Panc1 (cell line): ENCODE results near the gene CCM2L. TPM values are rescaled to one million over a fixed set of nuclear protein-coding genes. Genes with fewer than 3 reads are reported as not detected.

Experiments
- ATAC-seq: fragments of 200-7000 bp; cut with Tn5 transposase; 2 replicates; pipeline ENCODE4 v1.9.1; 2020; ENCODE audit warnings: mild to moderate bottlenecking, moderate library complexity
- BruUV-seq: library from RNA; stranded (reverse); fragments of 400-500 nt; replicated peaks from 2 replicates; lab custom pipeline; 2021; lab: Mats Ljungman, UMichigan
- CTCF ChIA-PET: fragments of 300-600 bp; sonication (Branson Sonifier 250); formaldehyde crosslinking; loops from one replicate; lab custom pipeline; 2022; ENCODE audit warnings: antibody characterized with exemption; lab: Charles Lee
- POLR2A ChIA-PET: fragments of 300-600 bp; sonication (Branson Sonifier 250); formaldehyde crosslinking; loops from one replicate; lab custom pipeline; 2022; ENCODE audit warnings: antibody characterized with exemption; lab: Charles Lee
- DNase-seq: peaks from one replicate; pipeline ENCODE4 v3.0.0-alpha.2; 2010; ENCODE audit warnings: low read depth, low spot score
- H3K27ac ChIP-seq: 2 replicates; pipeline ENCODE4 v1.5.1; 2011; ENCODE audit warnings: mild to moderate bottlenecking, low read length, inconsistent platforms
- H3K27me3 ChIP-seq: fragments of 200-500 bp; sonication (Bioruptor generic); 2 replicates; pipeline ENCODE4 v1.6.0; 2014; ENCODE audit warnings: low read length, inconsistent platforms; ENCODE audit not compliant: control insufficient read depth, insufficient read depth
- H3K36me3 ChIP-seq: fragments of 200-500 bp; sonication (Bioruptor generic); 2 replicates; pipeline ENCODE4 v1.5.1; 2014; ENCODE audit warnings: inconsistent platforms, mild to moderate bottlenecking, low read length, moderate library complexity; ENCODE audit not compliant: control insufficient read depth, insufficient read depth
- H3K4me1 ChIP-seq: 2 replicates; pipeline ENCODE4 v1.5.1; 2011; ENCODE audit warnings: inconsistent platforms, mild to moderate bottlenecking, low read length, moderate library complexity; ENCODE audit not compliant: control insufficient read depth, insufficient read depth
- H3K4me3 ChIP-seq, 2 experiments: 2 replicates each; pipeline ENCODE4 v1.5.1; 2011 to 2012; ENCODE audit warnings: low read depth in 2 of 2, low read length in 2 of 2, mild to moderate bottlenecking in 2 of 2, inconsistent platforms in 1 of 2, moderate library complexity in 1 of 2
- H3K9me3 ChIP-seq: fragments of 200-500 bp; sonication (Bioruptor generic); 2 replicates; pipeline ENCODE4 v1.5.1; 2014; ENCODE audit warnings: low read depth, mild to moderate bottlenecking, inconsistent platforms, low read length, moderate library complexity; ENCODE audit not compliant: control insufficient read depth, insufficient read depth
- CTCF ChIP-seq: fragments of 450-650 bp; IDR thresholded peaks from 2 replicates; pipeline ENCODE4 v1.5.1; 2017; ENCODE audit warnings: mild to moderate bottlenecking
- POLR2AphosphoS5 ChIP-seq: IDR thresholded peaks from 2 replicates; pipeline ENCODE4 v1.6.1; 2012; ENCODE audit warnings: mild to moderate bottlenecking, low read depth, low read length, moderate library complexity
- SIN3A ChIP-seq: IDR thresholded peaks from 2 replicates; pipeline ENCODE4 v1.6.1; 2012; ENCODE audit warnings: low read depth, mild to moderate bottlenecking, low read length, moderate library complexity, borderline replicate concordance; ENCODE audit not compliant: insufficient read depth
- TCF7L2 ChIP-seq: IDR thresholded peaks from 2 replicates; pipeline ENCODE4 v1.6.1; 2011; ENCODE audit warnings: mild to moderate bottlenecking, low read depth, low read length, inconsistent platforms
- in situ Hi-C: cut with HindIII; loops from 2 replicates; pipeline ENCODE4 v1.10.0; 2016; ENCODE audit warnings: low sequenced_read_pairs, low pct_unique_long_range_greater_than_20kb
- intact Hi-C: fragments of 100-400 bp; cut with micrococcal nuclease; formaldehyde crosslinking; loops from one replicate; pipeline ENCODE4 v1.10.0; 2022; ENCODE audit not compliant: unreplicated experiment
- total RNA-seq: library from RNA; stranded (reverse); gene quantifications from one replicate; pipeline ENCODE4 v1.2.1, GENCODE V29; 2021; ENCODE audit not compliant: unreplicated experiment
- TF ChIP-seq, protein P1 (sequence below), 2 experiments: IDR thresholded peaks; 2 replicates each; pipeline ENCODE4 v1.6.1; 2011 to 2012; ENCODE audit warnings: low read depth in 2 of 2, control low read depth in 1 of 2, low read length in 1 of 2, mild to moderate bottlenecking in 1 of 2, moderate library complexity in 1 of 2; ENCODE audit not compliant: insufficient read depth in 1 of 2

The CCM2L gene
- total RNA-seq, 1 experiment from 2014 or later, result 45.4 TPM

GRCh38 chr20:32078322-32078721 is 68.1 kb downstream of the CCM2L start:
- Histone ChIP-seq H3K9me3 (no peaks in the 10 kb centered on the region), H3K36me3 (no peaks in the 10 kb centered on the region), H3K4me3 (no peak overlapping the region), H3K4me1 (no peaks in the 10 kb centered on the region), H3K27me3 (peaks cover 8% of the 10 kb centered on the region), H3K27ac (no peak overlapping the region)
- ATAC-seq (no peak), DNase-seq (no peak)
- ChIA-PET CTCF (interaction anchor here (0.7 to 1.1 kb wide), 3 partner anchors 31 to 167 kb away, joined by 3 to 4 read pairs (median 4); partner anchors contain the start of gene TM9SF4), POLR2A (interaction anchor here (1.2 kb wide), 1 partner anchor 49 kb away, joined by 12 read pairs; no protein-coding TSS in a partner anchor)
- in situ Hi-C loops (no loop called here), intact Hi-C loops (no loop called here)
- no peak for TF ChIP-seq SIN3A
- no peak for TF ChIP-seq POLR2AphosphoS5
- no peak for TF ChIP-seq CTCF
- TF ChIP-seq TCF7L2, result no peak
- TF ChIP-seq, protein P1, sequence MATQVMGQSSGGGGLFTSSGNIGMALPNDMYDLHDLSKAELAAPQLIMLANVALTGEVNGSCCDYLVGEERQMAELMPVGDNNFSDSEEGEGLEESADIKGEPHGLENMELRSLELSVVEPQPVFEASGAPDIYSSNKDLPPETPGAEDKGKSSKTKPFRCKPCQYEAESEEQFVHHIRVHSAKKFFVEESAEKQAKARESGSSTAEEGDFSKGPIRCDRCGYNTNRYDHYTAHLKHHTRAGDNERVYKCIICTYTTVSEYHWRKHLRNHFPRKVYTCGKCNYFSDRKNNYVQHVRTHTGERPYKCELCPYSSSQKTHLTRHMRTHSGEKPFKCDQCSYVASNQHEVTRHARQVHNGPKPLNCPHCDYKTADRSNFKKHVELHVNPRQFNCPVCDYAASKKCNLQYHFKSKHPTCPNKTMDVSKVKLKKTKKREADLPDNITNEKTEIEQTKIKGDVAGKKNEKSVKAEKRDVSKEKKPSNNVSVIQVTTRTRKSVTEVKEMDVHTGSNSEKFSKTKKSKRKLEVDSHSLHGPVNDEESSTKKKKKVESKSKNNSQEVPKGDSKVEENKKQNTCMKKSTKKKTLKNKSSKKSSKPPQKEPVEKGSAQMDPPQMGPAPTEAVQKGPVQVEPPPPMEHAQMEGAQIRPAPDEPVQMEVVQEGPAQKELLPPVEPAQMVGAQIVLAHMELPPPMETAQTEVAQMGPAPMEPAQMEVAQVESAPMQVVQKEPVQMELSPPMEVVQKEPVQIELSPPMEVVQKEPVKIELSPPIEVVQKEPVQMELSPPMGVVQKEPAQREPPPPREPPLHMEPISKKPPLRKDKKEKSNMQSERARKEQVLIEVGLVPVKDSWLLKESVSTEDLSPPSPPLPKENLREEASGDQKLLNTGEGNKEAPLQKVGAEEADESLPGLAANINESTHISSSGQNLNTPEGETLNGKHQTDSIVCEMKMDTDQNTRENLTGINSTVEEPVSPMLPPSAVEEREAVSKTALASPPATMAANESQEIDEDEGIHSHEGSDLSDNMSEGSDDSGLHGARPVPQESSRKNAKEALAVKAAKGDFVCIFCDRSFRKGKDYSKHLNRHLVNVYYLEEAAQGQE (IDR thresholded peaks at IDR 0.05; ENCODE audit: insufficient read depth in 1 of 2, low read depth in 2 of 2, low read length in 1 of 2), result no peak
- no TSS peak for BruUV-seq

DNA sequence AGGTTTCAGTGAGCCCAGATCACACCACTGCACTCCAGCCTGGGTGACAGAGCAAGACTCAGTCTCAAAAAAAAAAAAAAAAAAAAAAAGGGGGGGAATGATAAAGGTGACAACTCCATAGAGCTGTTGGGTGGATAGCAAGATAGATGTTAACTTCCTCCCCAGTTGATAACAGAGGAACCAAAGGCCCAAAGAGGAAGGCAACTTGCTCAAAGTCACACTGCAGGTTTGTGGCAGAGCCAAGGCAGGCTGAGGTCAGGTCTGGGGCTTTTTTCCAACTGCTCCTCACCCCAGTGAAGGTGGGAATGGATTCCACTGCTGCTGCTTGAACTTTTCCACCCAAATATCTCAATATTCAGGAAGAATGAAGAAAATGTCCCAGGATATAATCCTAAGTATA is 68.6 kb downstream of the CCM2L start:
- CTCF ChIA-PET, result interaction anchor here (0.7 to 1.1 kb wide), 2 partner anchors 31 to 43 kb away, joined by 3 to 4 read pairs; partner anchors contain the start of gene TM9SF4
- ATAC-seq (no peak), DNase-seq (no peak)
- Histone ChIP-seq H3K36me3 (no peaks in the 10 kb centered on the region), H3K27me3 (peaks cover 8% of the 10 kb centered on the region), H3K27ac (no peak overlapping the region), H3K4me1 (no peaks in the 10 kb centered on the region), H3K4me3 (no peak overlapping the region), H3K9me3 (no peaks in the 10 kb centered on the region)
- no TSS peak for BruUV-seq
- POLR2A ChIA-PET, result interaction anchor here (1.2 kb wide), 1 partner anchor 50 kb away, joined by 12 read pairs; no protein-coding TSS in a partner anchor
- TF ChIP-seq TCF7L2 (no peak), POLR2AphosphoS5 (no peak), CTCF (no peak), SIN3A (no peak)
- TF ChIP-seq, protein P1 (IDR thresholded peaks at IDR 0.05; ENCODE audit: insufficient read depth in 1 of 2, low read depth in 2 of 2, low read length in 1 of 2), result no peak
- intact Hi-C loops (no loop called here), in situ Hi-C loops (no loop called here)
